WTC11 (cell line): Measurements from ENCODE around the gene TULP3. TPM values are rescaled to one million over a fixed set of nuclear protein-coding genes. Genes with fewer than 3 reads are reported as not detected.
A peak's percentile ranks its signal among the peaks of the same experiment; 100 is the strongest.

Source experiments
- ATAC-seq: fragments of 200-7000 bp; cut with Tn5 transposase; 2 replicates; pipeline ENCODE4 v1.10.0; 2021; ENCODE audit warnings: mild to moderate bottlenecking, moderate library complexity
- CTCF ChIA-PET: fragments of 300-600 bp; sonication (Branson Sonifier 250); formaldehyde crosslinking; loops from one replicate; lab custom pipeline; 2021; ENCODE audit warnings: antibody characterized with exemption; lab: Charles Lee
- POLR2A ChIA-PET: fragments of 350-600 bp; sonication (Branson Sonifier 250); formaldehyde crosslinking; loops from one replicate; lab custom pipeline; 2021; ENCODE audit warnings: antibody characterized with exemption; lab: Charles Lee
- DNase-seq: peaks from one replicate; pipeline ENCODE4 v3.0.0; 2021; ENCODE audit warnings: low spot score
- H3K27ac Mint-ChIP-seq: 2 replicates; pipeline ENCODE4 v1.8.0; 2021; ENCODE audit warnings: mixed read lengths
- H3K27me3 Mint-ChIP-seq: 2 replicates; pipeline ENCODE4 v1.8.0; 2021; ENCODE audit warnings: low read depth, mild to moderate bottlenecking, moderate library complexity, mixed read lengths
- H3K36me3 Mint-ChIP-seq: 2 replicates; pipeline ENCODE4 v1.8.0; 2021; ENCODE audit warnings: mixed read lengths
- H3K4me1 Mint-ChIP-seq: 2 replicates; pipeline ENCODE4 v1.8.0; 2022; ENCODE audit warnings: mixed read lengths
- H3K4me3 Mint-ChIP-seq: 2 replicates; pipeline ENCODE4 v1.8.0; 2021; ENCODE audit warnings: mild to moderate bottlenecking, moderate library complexity, mixed read lengths
- H3K9me3 Mint-ChIP-seq: 2 replicates; pipeline ENCODE4 v1.8.0; 2021; ENCODE audit warnings: mixed read lengths
- JAZF1 ChIP-seq: fragments of 250-450 bp; sonication (Bioruptor Pico); IDR thresholded peaks from 2 replicates; pipeline ENCODE4 v1.9.0; 2021; ENCODE audit warnings: moderate library complexity, mild to moderate bottlenecking, inconsistent platforms
- NR3C1 ChIP-seq: sonication (generic); formaldehyde crosslinking; conservative IDR thresholded peaks from 2 replicates; pipeline ENCODE4 v1.8.1; 2023; ENCODE audit warnings: low read depth, mild to moderate bottlenecking, missing genetic modification reagents
- PRRX2 ChIP-seq: fragments of 250-450 bp; sonication (Bioruptor Pico); IDR thresholded peaks from 2 replicates; pipeline ENCODE4 v1.8.0; 2021; ENCODE audit warnings: mild to moderate bottlenecking
- RELA ChIP-seq: sonication (generic); formaldehyde crosslinking; IDR thresholded peaks from 2 replicates; pipeline ENCODE4 v1.8.1; 2022; ENCODE audit warnings: missing genetic modification reagents, mild to moderate bottlenecking, borderline replicate concordance
- SOX15 ChIP-seq: fragments of 250-450 bp; sonication (Bioruptor Pico); IDR thresholded peaks from 2 replicates; pipeline ENCODE4 v1.9.0; 2021; ENCODE audit warnings: mild to moderate bottlenecking
- ZMAT4 ChIP-seq: fragments of 250-450 bp; sonication (Bioruptor Pico); IDR thresholded peaks from 2 replicates; pipeline ENCODE4 v1.9.0; 2021; ENCODE audit warnings: mild to moderate bottlenecking
- ZNF281 ChIP-seq: sonication (generic); formaldehyde crosslinking; IDR thresholded peaks from 2 replicates; pipeline ENCODE4 v1.8.0; 2023; ENCODE audit warnings: mild to moderate bottlenecking, missing genetic modification reagents
- ZNF416 ChIP-seq: fragments of 250-450 bp; sonication (Bioruptor Pico); IDR thresholded peaks from 2 replicates; pipeline ENCODE4 v1.9.0; 2021; ENCODE audit warnings: mild to moderate bottlenecking, inconsistent platforms
- total RNA-seq: library from RNA; stranded (reverse); gene quantifications from 3 replicates; pipeline ENCODE4 v1.2.3, GENCODE V29; 2021
- TF ChIP-seq, protein P1 (sequence below): sonication (generic); formaldehyde crosslinking; IDR thresholded peaks from 2 replicates; pipeline ENCODE4 v1.8.1; 2023; ENCODE audit warnings: mild to moderate bottlenecking, missing genetic modification reagents
- TF ChIP-seq, protein P2 (sequence below): fragments of 250-450 bp; sonication (Bioruptor Pico); IDR thresholded peaks from 2 replicates; pipeline ENCODE4 v1.8.0; 2021; ENCODE audit warnings: mild to moderate bottlenecking
- TF ChIP-seq, protein P3 (sequence below): fragments of 250-450 bp; sonication (Bioruptor Pico); IDR thresholded peaks from 2 replicates; pipeline ENCODE4 v2.1.2; 2022; ENCODE audit warnings: mild to moderate bottlenecking, moderate library complexity
- TF ChIP-seq, protein P4 (sequence below): fragments of 250-450 bp; sonication (Bioruptor Pico); IDR thresholded peaks from 2 replicates; pipeline ENCODE4 v1.9.0; 2021; ENCODE audit warnings: mild to moderate bottlenecking, borderline replicate concordance
- TF ChIP-seq, protein P5 (sequence below): sonication (generic); formaldehyde crosslinking; conservative IDR thresholded peaks from 2 replicates; pipeline ENCODE4 v1.8.1; 2022; ENCODE audit warnings: mild to moderate bottlenecking, missing genetic modification reagents

TULP3 gene
- total RNA-seq, 1 experiment from 2014 or later = 17.4 TPM

DNA sequence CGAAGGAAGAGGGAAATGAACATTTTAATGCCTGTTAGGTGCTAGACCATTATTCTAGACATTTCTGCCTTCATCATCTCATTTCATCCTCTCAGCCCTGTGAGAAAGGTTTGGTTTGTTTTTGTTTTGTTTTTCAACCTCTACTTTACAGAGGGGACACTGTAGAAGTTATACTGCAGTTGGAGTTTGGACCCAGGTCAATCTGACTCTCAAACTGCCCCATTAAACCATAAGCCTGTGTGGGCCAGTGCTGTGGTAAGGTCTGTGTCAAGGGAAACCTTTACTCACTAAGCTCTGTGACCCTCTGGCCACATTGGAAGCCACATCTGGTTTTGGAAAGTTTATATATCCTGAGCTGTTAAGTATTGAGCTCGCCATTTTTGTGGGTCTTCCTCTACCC, 77.0 kb downstream of the TULP3 start (continued):
- TF ChIP-seq, protein P1, sequence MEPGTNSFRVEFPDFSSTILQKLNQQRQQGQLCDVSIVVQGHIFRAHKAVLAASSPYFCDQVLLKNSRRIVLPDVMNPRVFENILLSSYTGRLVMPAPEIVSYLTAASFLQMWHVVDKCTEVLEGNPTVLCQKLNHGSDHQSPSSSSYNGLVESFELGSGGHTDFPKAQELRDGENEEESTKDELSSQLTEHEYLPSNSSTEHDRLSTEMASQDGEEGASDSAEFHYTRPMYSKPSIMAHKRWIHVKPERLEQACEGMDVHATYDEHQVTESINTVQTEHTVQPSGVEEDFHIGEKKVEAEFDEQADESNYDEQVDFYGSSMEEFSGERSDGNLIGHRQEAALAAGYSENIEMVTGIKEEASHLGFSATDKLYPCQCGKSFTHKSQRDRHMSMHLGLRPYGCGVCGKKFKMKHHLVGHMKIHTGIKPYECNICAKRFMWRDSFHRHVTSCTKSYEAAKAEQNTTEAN = no peak
- TF ChIP-seq ZNF416 (CRISPR knock-in tag) (no peak), PRRX2 (no peak), NR3C1 (CRISPR knock-in tag) (no peak), ZNF281 (CRISPR knock-in tag) (no peak), RELA (CRISPR knock-in tag) (no peak)
- TF ChIP-seq, protein P2, sequence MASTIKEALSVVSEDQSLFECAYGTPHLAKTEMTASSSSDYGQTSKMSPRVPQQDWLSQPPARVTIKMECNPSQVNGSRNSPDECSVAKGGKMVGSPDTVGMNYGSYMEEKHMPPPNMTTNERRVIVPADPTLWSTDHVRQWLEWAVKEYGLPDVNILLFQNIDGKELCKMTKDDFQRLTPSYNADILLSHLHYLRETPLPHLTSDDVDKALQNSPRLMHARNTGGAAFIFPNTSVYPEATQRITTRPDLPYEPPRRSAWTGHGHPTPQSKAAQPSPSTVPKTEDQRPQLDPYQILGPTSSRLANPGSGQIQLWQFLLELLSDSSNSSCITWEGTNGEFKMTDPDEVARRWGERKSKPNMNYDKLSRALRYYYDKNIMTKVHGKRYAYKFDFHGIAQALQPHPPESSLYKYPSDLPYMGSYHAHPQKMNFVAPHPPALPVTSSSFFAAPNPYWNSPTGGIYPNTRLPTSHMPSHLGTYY (CRISPR knock-in tag) = no peak
- TF ChIP-seq, protein P3, sequence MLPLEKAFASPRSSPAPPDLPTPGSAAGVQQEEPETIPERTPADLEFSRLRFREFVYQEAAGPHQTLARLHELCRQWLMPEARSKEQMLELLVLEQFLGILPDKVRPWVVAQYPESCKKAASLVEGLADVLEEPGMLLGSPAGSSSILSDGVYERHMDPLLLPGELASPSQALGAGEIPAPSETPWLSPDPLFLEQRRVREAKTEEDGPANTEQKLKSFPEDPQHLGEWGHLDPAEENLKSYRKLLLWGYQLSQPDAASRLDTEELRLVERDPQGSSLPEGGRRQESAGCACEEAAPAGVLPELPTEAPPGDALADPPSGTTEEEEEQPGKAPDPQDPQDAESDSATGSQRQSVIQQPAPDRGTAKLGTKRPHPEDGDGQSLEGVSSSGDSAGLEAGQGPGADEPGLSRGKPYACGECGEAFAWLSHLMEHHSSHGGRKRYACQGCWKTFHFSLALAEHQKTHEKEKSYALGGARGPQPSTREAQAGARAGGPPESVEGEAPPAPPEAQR (CRISPR knock-in tag) = no peak
- TF ChIP-seq, protein P4, sequence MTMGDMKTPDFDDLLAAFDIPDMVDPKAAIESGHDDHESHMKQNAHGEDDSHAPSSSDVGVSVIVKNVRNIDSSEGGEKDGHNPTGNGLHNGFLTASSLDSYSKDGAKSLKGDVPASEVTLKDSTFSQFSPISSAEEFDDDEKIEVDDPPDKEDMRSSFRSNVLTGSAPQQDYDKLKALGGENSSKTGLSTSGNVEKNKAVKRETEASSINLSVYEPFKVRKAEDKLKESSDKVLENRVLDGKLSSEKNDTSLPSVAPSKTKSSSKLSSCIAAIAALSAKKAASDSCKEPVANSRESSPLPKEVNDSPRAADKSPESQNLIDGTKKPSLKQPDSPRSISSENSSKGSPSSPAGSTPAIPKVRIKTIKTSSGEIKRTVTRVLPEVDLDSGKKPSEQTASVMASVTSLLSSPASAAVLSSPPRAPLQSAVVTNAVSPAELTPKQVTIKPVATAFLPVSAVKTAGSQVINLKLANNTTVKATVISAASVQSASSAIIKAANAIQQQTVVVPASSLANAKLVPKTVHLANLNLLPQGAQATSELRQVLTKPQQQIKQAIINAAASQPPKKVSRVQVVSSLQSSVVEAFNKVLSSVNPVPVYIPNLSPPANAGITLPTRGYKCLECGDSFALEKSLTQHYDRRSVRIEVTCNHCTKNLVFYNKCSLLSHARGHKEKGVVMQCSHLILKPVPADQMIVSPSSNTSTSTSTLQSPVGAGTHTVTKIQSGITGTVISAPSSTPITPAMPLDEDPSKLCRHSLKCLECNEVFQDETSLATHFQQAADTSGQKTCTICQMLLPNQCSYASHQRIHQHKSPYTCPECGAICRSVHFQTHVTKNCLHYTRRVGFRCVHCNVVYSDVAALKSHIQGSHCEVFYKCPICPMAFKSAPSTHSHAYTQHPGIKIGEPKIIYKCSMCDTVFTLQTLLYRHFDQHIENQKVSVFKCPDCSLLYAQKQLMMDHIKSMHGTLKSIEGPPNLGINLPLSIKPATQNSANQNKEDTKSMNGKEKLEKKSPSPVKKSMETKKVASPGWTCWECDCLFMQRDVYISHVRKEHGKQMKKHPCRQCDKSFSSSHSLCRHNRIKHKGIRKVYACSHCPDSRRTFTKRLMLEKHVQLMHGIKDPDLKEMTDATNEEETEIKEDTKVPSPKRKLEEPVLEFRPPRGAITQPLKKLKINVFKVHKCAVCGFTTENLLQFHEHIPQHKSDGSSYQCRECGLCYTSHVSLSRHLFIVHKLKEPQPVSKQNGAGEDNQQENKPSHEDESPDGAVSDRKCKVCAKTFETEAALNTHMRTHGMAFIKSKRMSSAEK (CRISPR knock-in tag) = no peak

GRCh38 chr12:2970744-2971143, 80.1 kb downstream of the TULP3 start:
- Mint-ChIP-seq H3K27me3 (no peaks in the 10 kb centered on the region), H3K4me3 (no peak overlapping the region), H3K27ac (peak overlapping the region; percentile 19; the same call in 1 of the 2 replicates), H3K36me3 (peaks cover 44% of the 10 kb centered on the region), H3K9me3 (no peaks in the 10 kb centered on the region), H3K4me1 (peaks cover 34% of the 10 kb centered on the region)
- ChIA-PET CTCF (no interaction called here), POLR2A (no interaction called here)
- TF ChIP-seq, protein P5, sequence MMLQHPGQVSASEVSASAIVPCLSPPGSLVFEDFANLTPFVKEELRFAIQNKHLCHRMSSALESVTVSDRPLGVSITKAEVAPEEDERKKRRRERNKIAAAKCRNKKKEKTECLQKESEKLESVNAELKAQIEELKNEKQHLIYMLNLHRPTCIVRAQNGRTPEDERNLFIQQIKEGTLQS (CRISPR knock-in tag) = 0 out of 2 replicates have a peak, but pooled peaks have one; percentile 43
- TF ChIP-seq JAZF1 (CRISPR knock-in tag) = no peak
- DNase-seq = no peak
- ATAC-seq = no peak

DNA sequence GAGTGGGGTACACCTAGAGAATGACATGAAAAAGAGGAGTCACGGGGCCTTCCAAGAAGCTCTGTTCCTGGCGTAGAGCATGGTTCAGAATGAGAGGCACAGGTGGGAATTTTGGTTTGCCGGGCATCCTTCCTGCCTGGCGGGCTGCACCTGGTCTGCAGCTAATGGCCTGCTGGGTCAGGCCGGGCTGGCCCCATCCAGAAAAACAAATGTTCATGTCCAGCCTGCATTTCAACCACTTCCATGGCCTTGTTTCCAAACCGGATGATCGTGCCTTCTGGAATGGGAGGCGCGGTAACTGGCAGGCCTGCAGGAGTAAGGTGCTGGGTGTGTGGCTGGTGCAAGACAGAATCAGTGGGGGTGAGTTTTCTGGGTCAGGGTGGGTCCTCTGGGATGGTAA, 82.9 kb downstream of the TULP3 start:
- peak overlapping the region; percentile 71 for H3K27ac Mint-ChIP-seq
- H3K27me3 Mint-ChIP-seq = no peaks in the 10 kb centered on the region

More for the DNA sequence above, 82.9 kb downstream of the TULP3 start:
- no peak overlapping the region for H3K4me3 Mint-ChIP-seq
- CTCF ChIA-PET = interaction anchor here (0.5 to 2.3 kb wide), 6 partner anchors 19 to 129 kb away, joined by 3 to 9 read pairs (median 4); no protein-coding TSS in a partner anchor
- H3K36me3 Mint-ChIP-seq = peaks cover 29% of the 10 kb centered on the region
- H3K4me1 Mint-ChIP-seq = peaks cover 51% of the 10 kb centered on the region
- TF ChIP-seq SOX15 (no peak), ZMAT4 (CRISPR knock-in tag) (no peak)
- DNase-seq = no peak
- H3K9me3 Mint-ChIP-seq = no peaks in the 10 kb centered on the region
- ATAC-seq = no peak
- POLR2A ChIA-PET = no interaction called here
